NCI-H524 (cell line): ENCODE measurements around the gene NKPD1.

ENCODE experiments used
- DNase-seq, 2 experiments: peaks; one replicate each; lab custom pipeline; 2025; lab: John Stamatoyannopoulos, UW

The NKPD1 gene, protein sequence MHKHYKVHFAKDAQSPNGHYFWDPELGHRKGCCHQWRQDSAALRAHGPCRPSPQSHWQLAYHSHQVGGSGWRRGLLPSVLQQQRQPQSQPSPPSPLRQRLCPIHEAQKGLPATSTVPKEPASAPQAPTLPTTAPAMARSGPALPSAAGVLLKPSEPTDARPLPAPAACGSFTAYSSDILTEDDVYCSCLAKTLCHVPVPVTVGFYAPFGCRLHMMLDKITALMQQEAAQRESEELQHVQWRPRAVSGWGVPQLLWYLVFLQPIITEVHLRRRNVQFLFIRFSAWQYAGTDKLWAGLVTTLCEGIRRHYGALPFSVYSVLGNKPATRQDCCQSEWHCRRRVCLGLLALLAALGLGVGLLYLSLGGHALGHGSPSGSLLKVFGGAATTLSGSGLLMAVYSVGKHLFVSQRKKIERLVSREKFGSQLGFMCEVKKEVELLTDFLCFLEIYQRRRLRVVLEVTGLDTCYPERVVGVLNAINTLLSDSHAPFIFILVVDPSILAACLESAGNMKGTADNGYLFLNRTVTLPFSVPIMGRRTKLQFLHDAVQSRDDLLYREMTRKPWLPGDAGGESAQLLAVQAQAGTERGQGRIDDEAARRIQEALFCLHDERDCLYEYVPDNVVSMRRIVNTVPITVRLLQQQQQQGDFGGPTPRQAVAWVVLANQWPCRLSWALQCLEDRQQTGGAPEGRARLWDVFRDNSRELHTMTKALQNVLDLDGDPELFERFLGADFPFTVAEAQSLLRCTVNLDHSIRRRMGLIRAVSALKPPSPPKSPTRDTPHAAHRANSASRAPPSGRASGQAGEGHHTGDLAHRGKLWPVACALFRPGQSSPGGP

DNA sequence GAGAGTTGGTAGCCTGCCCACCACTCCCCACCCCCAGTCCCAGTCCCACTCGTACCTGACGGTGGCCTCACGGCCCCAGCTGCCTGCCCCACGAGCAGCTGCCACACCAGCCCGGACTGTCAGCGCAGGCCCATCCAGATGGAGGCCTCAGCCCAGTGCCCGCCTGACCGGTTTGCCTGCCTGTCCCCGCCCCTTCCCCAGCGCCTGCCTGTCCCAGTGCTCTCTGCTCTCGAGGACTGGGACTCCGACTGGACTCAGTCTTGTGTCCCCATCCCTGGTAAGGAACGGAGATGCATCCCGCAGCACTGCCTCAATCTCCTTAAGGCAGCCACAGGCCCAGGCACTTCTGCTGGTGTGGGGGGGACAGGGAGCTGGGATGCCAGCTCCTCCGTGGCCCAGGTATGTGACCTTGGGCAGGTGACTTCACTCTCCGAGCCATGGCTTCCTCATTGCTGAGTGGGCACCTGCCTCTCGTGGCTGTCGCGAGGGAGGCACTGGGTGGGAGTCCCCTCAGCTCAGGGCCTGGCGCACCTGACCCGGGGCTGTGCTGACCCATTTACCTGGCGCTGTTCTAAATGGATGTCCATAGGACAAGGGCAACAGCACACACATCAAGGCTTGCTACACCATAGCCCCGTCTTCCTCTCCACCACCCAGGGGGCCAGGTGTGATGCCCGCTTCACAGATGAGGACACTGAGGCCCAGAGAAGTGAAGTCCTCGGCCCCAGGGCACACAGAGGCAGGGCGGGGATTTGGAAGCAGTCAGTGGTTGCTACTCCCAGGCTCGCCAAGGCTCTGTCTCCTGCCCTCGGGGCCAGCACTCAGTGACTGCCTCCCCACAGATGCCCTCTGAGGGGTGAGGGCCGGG lies at the start of gene NKPD1:
Gene NKPD1 (minus strand): TSS at position 113 of the 868 bp plus-strand sequence. CDS start 832 bp downstream, outside the sequence.
- peak in 1 of 2 experiments; percentile 53 for DNase-seq

DNA sequence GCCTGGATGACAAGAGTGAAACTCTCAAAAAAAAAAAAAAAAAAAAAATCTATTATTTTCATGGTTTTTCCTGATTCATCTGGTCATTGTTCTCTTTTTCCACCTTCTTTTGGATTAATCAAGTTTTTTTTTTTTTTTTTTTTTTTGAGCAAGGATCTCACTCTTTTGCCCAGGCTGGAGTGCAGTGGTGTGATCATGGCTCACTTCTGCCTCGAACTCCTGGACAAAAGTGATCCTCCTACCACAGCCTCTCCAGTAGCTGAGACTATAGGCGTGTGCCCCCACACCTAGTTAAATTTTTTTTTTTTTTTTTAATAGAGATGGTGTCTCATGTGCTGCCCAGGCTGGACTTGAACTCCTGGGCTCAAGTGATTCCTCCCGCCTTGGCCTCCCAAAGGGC lies 45.5 kb upstream of the NKPD1 start:
- DNase-seq: no peak

DNA sequence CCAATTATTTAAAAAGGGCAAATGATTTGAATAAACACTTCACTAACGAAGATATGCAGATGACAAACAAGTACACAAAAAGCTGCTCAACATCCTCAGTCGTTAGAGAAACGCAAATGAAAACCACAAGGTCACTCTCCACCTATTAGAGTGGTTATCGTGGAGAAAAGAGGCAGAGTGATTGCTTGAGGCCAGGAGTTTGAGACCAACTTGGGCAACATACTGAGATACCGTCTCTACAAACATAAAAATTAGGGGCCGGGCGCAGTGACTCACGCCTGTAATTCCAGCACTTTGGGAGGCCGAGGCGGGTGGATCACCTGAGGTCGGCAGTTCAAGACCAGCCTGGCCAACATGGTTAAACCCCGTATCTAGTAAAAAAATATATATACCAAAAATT lies 45.0 kb upstream of the NKPD1 start:
- DNase-seq: no peak

DNA sequence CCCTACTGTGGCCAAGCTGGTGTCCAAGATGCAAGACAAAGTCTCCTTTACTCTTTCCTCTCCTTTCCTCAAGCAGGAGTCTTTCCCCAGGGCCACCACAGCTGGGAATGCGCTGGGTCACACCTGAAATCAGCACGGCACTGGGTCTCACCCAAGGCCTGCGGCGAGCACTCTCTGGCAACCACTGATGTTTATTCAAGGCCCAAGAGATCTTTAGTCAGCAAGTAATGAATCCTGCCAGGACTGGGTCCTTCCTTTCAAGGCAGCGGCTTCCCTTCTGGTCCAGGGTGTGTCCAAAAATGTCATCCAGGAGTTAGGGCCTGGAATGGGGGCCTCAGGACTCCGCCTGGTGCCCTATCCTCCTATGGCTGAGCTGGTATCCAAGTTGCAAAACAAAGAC lies 41.9 kb upstream of the NKPD1 start:
- DNase-seq: no peak

DNA sequence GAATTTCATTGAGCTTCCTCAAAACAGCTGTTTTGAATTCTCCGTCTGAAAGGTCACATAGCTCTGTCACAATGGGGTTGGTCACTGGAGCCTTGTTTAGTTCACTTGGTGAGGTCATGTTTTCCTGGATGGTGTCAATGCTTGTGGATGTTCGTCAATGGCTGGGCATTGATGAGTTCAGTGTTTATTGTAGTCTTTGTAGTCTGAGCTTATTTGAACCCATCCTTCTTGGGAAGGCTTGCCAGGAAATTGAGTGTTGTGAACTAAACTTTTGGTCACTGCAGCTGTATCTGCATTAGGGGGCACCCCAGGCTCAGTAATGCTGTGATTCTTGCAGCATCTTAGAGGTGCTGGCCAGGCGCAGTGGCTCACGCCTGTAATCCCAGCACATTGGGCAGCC lies 39.8 kb upstream of the NKPD1 start:
- peak in 1 of 2 experiments; percentile 38 for DNase-seq

DNA sequence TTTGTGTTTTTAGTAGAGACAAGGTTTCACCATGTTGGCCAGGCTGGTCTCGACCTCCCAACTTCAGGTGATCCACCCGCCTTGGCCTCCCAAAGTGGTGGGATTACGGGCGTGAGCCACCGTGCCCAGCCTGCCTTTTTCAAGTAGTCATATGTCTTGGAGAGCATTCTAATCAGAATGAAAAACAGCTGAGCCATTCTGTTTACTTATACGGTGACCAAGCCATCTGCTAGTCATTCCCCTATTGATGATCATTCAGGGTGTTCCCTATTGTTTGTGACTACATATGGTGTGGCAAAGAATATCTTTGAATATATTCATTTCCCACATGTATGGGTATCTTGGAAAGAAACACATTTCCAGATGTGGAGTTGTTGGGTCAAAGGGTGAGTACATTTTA lies 35.0 kb upstream of the NKPD1 start:
- peak; percentile 12 to 33 for DNase-seq

DNA sequence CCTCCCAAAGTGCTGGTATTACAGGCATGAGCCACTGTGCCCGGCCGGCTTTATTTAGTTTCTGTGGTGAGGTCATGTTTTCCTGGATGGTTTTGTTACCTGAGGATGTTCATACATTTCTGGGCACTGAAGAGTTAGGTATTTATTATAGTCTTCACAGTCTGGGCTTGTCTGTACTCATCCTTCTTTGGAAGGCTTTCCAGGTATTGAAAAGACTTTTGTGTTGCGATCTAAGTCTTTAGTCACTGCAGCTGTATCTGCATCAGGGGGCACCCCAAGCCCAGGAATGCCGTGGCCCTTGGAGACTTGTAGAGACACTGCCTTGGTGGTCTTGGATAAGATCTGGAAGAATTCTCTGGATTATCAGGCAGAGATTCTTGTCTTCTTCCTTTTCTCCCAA lies 30.6 kb upstream of the NKPD1 start:
- no peak for DNase-seq

DNA sequence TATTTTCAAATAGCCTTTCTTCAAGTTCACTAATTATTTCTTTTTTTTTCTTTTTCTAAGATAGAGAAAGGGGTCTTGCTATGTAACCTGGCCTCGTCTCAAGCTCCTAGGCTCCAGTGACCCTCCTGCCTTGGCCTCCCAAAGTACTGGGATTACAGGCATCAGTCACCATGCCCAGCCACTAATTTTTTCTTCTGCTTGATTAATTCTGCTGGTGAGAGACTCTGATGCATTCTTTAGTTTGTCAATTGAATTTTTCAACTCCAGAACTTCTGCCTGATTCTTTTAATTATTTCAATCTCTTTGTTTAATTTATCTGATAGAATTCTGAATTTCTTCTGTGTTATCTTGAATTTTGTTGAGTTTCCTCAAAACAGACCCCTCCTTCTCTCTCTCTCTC lies 29.2 kb upstream of the NKPD1 start:
- no peak for DNase-seq

DNA sequence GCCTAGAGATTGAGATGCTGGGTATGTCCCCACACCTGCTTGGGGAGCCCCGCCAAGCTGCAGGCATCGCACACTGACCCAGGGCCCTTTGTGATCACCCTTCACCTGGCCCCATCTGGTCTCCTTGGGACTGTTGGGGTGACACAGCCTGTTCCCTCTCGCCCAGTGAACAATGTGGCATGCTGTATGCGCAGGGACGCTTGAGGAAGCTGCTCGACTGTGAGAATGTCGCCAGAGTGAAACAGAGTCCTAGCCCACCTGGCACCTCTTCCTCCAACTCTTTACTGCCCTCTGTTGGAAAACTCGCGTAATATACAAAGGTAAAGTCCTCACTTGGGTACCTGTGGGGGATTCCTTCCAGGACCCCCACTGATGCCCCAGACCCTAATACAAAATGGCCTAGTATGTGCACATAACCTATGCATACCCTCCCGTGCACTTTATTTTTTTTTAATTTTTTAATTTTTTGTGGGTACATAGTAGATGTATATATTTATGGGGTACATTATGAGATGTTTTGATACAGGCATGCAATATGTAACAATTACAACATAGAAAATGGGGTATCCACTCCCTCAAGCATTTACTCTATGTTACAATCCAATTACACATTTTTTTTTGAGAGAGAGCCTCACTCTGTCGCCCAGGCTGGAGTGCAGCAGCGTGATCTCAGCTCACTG lies 26.8 kb upstream of the NKPD1 start:
- peak in 1 of 2 experiments; percentile 45 for DNase-seq

DNA sequence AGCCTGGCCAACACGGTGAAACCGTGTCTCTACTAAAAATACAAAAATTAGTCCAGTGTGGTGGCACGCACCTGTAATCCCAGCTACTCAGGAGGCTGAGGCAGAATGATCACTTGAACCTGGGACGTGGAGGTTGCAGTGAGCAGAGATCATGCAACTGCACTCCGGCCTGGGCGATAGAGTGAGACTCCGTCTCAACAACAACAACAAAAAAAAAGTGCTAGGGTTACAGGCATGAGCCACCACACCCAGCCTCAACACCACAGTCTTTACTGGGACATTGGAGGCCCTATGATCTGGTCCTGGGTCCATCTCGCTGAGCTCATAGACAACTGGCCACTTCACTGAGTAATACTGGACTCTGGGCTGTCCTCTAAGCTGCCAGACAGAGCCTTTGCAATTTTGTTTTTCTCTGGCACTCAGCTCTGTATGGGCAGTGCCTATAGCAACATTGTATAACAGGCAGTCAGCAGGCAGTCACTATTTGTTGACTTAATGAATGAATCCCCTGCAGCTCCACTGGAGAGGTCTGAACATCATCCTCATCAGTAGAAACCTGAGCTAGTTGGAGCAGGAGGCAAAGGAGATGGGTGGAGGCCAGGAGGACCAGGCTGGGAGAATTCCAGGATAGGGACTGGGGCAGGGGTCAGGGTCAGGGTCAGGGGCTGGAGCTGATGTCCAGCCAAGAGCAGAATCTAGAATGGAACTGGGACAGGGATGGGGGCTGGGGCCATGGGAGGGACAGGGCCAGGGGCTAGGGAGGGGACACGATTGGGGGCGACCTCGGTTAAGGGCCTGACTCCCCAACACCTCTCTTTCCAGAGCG lies 25.9 kb upstream of the NKPD1 start:
- peak in 1 of 2 experiments; percentile 2 for DNase-seq

DNA sequence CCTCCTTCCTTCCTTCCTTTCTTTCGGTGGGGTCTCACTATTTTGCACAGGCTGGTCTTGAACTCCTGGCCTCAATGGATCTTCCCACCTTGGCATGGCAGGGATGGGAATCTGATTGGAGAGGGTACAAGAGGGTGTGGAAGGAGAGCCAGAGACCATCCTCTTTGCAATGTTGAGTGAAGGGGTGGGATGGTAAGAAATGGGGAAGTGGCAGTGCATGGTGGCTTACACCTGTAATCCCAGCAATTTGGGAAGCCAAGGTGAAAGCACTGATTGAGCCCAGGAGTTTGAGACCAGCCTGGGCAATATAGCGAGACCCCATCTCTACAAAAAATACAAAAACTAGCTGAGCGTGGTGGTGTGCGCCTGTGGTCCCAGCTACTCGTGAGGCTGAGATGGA lies 23.3 kb upstream of the NKPD1 start:
- DNase-seq: no peak

DNA sequence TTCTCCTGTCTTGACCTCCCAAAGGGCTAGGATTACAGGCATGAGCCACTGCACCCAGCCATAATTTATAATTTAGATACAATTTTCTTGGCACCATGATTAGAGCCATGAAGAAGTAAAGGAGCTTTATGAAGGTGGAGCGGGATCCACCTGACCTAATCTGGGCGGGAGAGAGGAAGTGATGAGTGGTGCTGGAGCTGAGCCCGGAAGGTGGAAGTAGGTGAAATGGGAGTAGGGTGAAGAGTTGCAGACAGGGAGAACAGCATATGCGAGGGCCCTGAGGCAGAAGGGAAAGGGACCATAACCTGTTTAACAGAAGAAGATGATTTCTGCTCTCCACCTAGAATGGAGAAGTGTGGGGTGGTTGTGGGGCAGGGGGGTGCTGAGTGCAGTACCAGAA lies 22.0 kb upstream of the NKPD1 start:
- DNase-seq: no peak

DNA sequence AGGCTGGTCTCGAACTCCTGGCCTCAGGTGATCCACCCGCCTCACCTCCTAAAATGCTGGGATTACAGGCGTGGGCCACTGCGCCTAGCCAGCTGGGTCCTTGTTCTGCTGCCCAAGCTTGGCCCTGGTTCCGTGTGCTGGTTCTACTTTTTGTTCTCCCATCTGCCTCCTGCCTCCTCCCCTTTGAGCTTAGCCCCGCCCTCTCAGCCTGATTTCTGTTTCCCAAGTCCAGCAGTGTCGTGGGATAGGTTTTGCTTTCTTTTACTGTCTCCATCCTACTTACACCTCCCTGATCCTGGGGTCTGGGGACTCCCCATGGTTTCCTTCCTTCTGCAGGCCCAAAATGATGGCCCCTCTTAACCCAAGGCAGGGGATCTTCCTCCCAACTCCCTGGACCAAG lies 20.2 kb upstream of the NKPD1 start:
- no peak for DNase-seq

DNA sequence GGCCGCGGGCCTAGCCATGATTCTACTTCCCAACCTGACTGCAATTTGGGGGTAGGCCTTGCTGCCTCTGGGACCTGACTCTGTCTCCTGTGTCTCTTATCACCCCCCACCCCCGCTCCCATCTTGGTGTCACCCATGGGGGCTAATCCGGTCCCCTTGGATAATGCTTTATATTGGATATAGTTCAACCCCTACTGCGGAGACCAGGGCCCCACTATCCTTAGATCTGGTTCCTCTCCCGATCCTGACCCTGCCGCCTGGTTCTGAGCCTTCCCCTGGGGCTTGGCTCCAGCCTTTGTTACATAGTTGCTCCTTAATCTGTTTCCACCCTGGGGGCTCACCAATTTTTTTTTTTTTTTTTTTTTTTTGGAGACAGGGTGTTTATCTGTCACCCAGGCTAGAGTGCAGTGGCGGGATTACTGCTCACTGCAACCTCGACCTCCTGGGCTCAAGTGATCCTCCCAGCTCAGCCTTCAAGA lies 19.1 kb upstream of the NKPD1 start:
- no peak for DNase-seq

DNA sequence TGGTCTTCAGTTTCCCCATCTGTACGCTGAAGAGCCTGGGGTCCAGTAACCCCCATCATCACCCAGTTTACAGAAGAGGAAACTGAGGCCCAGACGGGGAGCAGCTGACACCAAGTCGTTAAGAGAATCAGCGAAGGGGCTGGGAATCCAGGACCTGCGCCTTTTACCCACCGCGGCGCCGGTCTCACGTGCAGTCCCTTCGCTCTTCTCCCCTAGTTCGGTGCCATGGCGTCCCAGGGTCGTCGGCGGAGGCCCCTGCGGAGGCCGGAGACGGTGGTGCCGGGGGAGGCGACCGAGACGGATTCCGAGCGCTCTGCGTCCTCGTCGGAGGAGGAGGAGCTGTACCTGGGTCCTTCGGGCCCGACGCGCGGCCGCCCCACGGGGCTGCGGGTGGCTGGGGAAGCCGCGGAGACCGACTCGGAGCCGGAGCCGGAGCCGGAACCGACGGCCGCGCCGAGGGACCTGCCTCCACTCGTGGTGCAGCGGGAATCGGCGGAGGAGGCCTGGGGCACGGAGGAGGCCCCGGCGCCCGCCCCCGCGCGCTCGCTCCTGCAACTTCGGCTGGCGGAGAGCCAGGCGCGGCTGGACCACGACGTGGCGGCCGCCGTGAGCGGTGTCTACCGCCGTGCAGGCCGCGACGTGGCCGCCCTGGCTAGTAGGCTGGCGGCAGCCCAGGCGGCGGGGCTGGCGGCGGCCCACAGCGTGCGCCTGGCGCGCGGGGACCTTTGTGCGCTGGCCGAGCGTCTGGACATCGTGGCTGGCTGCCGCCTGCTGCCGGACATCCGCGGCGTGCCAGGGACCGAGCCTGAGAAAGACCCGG lies 18.5 kb upstream of the NKPD1 start:
- DNase-seq: no peak

DNA sequence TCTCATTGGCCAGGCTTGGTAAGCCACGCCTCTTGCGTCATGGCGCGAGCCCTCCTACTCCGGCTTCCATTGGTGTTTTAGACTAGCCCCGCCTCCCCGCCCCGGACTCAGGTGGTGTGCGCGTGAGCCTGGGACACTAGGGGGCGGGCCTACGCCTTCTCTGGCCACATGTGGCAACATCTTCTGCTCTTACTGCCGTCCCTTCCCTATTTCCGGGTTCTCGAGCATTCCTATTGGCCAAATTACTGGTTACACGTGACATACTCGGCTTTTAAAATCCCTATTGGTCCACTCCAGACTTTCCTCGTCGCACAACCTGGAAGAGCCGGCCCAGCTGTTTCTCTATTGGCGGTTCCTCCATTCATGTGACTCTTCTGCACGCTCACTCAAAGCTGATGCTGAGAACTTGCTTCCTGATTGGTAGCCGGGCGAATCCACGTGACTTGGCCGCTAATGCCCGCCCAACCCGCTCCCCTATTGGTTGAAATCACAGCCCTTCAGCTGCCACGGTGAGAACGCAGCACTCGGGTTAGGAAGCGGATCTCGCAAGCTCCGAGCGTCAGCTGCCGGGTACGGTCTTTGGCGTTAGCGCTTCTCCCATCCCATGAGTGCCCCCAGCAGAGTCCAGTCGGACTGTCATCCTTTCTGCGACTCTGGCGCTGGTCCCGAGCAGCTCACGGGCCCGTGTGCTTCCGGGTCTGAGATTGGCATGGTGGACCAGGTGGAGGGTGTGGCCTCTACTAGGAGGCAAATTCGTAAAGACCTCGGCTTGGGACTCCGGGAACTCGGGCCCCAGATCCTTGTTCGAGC lies 17.7 kb upstream of the NKPD1 start, which contains the start of gene BLOC1S3:
Gene BLOC1S3 (plus strand): TSS at position 523 of the 810 bp plus-strand sequence. CDS start 513 bp downstream, outside the sequence.
- peak; percentile 98 to 100 for DNase-seq

DNA sequence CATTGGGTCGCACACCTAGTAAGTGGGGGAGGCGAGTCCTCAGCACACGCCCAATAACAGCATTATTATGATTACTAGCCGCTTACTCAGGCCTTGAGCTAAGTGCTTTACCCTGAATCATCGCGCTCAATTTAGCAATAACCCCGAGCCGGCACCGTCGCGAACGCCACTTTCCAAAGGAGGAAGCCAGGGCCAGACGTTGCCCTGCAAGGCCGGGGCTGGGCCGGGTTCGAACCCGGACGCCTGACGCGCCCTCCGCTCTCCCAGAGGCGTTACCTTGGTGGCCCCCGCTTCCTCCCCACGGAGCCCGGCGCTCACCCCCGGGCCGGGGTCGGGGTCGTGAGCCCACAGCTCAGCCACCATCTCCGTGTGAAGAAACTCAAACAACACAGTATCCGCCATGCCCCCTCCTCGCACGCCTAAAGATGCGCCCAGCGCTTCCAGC lies 17.1 kb upstream of the NKPD1 start, which contains the start of gene TRAPPC6A:
Gene TRAPPC6A (minus strand): TSS at position 421 of the 445 bp plus-strand sequence. CDS start 19 bp downstream, at position 402.
- DNase-seq: peak in 1 of 2 experiments; percentile 42
